Activated T-cell treated with anti-CD3 and anti-CD28 coated beads, Interleukin-2, amount 50 U/mL, for 72 hours (primary cell): ENCODE measurements around the gene SLC6A9. TPM values are rescaled to one million over a fixed set of nuclear protein-coding genes. Genes with fewer than 3 reads are reported as not detected.

Experiments used
- ATAC-seq, 2 donors: fragments of 150-1000 bp; cut with Tn5 transposase; replicated peaks in 1 of 2; 2 replicates each; pipeline ENCODE4 v1.10.0; 2021; ENCODE audit warnings: moderate library complexity in 2 of 2, mild to moderate bottlenecking in 1 of 2
- DNase-seq, 2 donors: peaks; one replicate each; pipeline ENCODE4 v3.0.0; 2021 to 2022; ENCODE audit warnings: mixed read lengths in 1 of 2
- H3K27ac Mint-ChIP-seq: one replicate; pipeline ENCODE4 v1.8.0; 2022; ENCODE audit warnings: mild to moderate bottlenecking, moderate library complexity, mixed read lengths
- H3K27me3 Mint-ChIP-seq: one replicate; pipeline ENCODE4 v1.8.0; 2022; ENCODE audit warnings: low read depth, mixed read lengths
- H3K36me3 Mint-ChIP-seq, 2 donors: one replicate each; pipeline ENCODE4 v1.8.0; 2022; ENCODE audit warnings: mixed read lengths in 2 of 2, mild to moderate bottlenecking in 1 of 2; ENCODE audit not compliant: insufficient read depth in 2 of 2
- H3K4me1 Mint-ChIP-seq: one replicate; pipeline ENCODE4 v1.8.0; 2022; ENCODE audit warnings: low read depth, mixed read lengths
- H3K4me3 Mint-ChIP-seq, 2 donors: one replicate each; pipeline ENCODE4 v1.8.0; 2022; ENCODE audit warnings: mild to moderate bottlenecking in 2 of 2, mixed read lengths in 2 of 2, moderate library complexity in 2 of 2
- H3K9me3 Mint-ChIP-seq, 2 donors: one replicate each; pipeline ENCODE4 v1.8.0; 2022; ENCODE audit warnings: mixed read lengths in 2 of 2
- total RNA-seq, 2 donors: library from RNA; stranded (reverse); gene quantifications; one replicate each; pipeline ENCODE4 v1.2.3, GENCODE V29; 2022

SLC6A9 gene
- total RNA-seq, 2 donors from 2014 or later, result 24.5 to 28.3 TPM

GRCh38 chr1:44019466-44019948 is 11.8 kb downstream of the SLC6A9 start:
- Mint-ChIP-seq H3K36me3 (peaks cover 3 to 12% of the 10 kb centered on the region in 2 donors), H3K4me1 (peaks cover 4% of the 10 kb centered on the region), H3K27ac (no peak overlapping the region), H3K27me3 (no peaks in the 10 kb centered on the region), H3K9me3 (no peaks in the 10 kb centered on the region), H3K4me3 (no peak overlapping the region)
- DNase-seq (no peak), ATAC-seq (no peak)

GRCh38 chr1:44016890-44017400 is 14.3 kb downstream of the SLC6A9 start:
- H3K4me1 Mint-ChIP-seq, result peaks cover 15% of the 10 kb centered on the region
- DNase-seq, result no peak
- H3K4me3 Mint-ChIP-seq, result no peak overlapping the region
- ATAC-seq, result no peak
- H3K27ac Mint-ChIP-seq, result no peak overlapping the region
- no peaks in the 10 kb centered on the region for H3K9me3 Mint-ChIP-seq
- no peaks in the 10 kb centered on the region for H3K27me3 Mint-ChIP-seq
- peaks cover 3 to 4% of the 10 kb centered on the region in 2 donors for H3K36me3 Mint-ChIP-seq

- H3K4me1 Mint-ChIP-seq, result peaks cover 15% of the 10 kb centered on the region
These were observed 15.0 kb downstream of the SLC6A9 start for GRCh38 chr1:44016041-44016889.

GRCh38 chr1:44015206-44015605 is 16.1 kb downstream of the SLC6A9 start:
- Mint-ChIP-seq H3K9me3 (no peaks in the 10 kb centered on the region), H3K27ac (no peak overlapping the region), H3K4me3 (no peak overlapping the region), H3K36me3 (peaks cover 0 to 1% of the 10 kb centered on the region in 2 donors), H3K4me1 (peaks cover 15% of the 10 kb centered on the region), H3K27me3 (no peaks in the 10 kb centered on the region)
- DNase-seq, result no peak
- no peak for ATAC-seq

More at GRCh38 chr1:44016041-44016889, 15.0 kb downstream of the SLC6A9 start:
- Mint-ChIP-seq H3K27me3 (no peaks in the 10 kb centered on the region), H3K4me3 (no peak overlapping the region), H3K36me3 (peaks cover 1 to 2% of the 10 kb centered on the region in 2 donors), H3K9me3 (no peaks in the 10 kb centered on the region), H3K27ac (no peak overlapping the region)
- no peak for ATAC-seq
- no peak for DNase-seq

GRCh38 chr1:44014365-44015104 is 16.7 kb downstream of the SLC6A9 start:
- Mint-ChIP-seq H3K4me3 (no peak overlapping the region), H3K27me3 (no peaks in the 10 kb centered on the region), H3K9me3 (no peaks in the 10 kb centered on the region), H3K4me1 (peaks cover 15% of the 10 kb centered on the region), H3K36me3 (peaks cover 1 to 2% of the 10 kb centered on the region in 2 donors), H3K27ac (no peak overlapping the region)
- no peak for DNase-seq
- no peak for ATAC-seq

GRCh38 chr1:44013949-44014348 is 17.3 kb downstream of the SLC6A9 start:
- DNase-seq (no peak), ATAC-seq (no peak)
- Mint-ChIP-seq H3K4me3 (no peak overlapping the region), H3K4me1 (peaks cover 15% of the 10 kb centered on the region), H3K36me3 (peaks cover 1 to 2% of the 10 kb centered on the region in 2 donors), H3K27ac (no peak overlapping the region), H3K27me3 (no peaks in the 10 kb centered on the region), H3K9me3 (no peaks in the 10 kb centered on the region)

GRCh38 chr1:44012941-44013609 is 18.2 kb downstream of the SLC6A9 start:
- DNase-seq (no peak), ATAC-seq (no peak)
- no peaks in the 10 kb centered on the region for H3K9me3 Mint-ChIP-seq
- no peak overlapping the region for H3K27ac Mint-ChIP-seq
- H3K4me3 Mint-ChIP-seq, result no peak overlapping the region
- peaks cover 15% of the 10 kb centered on the region for H3K4me1 Mint-ChIP-seq
- H3K27me3 Mint-ChIP-seq, result no peaks in the 10 kb centered on the region
- H3K36me3 Mint-ChIP-seq, result peaks cover 1 to 2% of the 10 kb centered on the region in 2 donors

- Mint-ChIP-seq H3K27me3 (no peaks in the 10 kb centered on the region), H3K9me3 (no peaks in the 10 kb centered on the region), H3K27ac (no peak overlapping the region), H3K36me3 (peaks cover 0 to 2% of the 10 kb centered on the region in 2 donors), H3K4me1 (peaks cover 15% of the 10 kb centered on the region), H3K4me3 (no peak overlapping the region)
- ATAC-seq (no peak), DNase-seq (no peak)
These were observed 18.9 kb downstream of the SLC6A9 start for GRCh38 chr1:44012404-44012803.

- no peak for ATAC-seq
- H3K4me1 Mint-ChIP-seq, result peaks cover 15% of the 10 kb centered on the region
- no peak for DNase-seq
- no peak overlapping the region for H3K4me3 Mint-ChIP-seq
- H3K27me3 Mint-ChIP-seq, result no peaks in the 10 kb centered on the region
- no peak overlapping the region for H3K27ac Mint-ChIP-seq
- H3K36me3 Mint-ChIP-seq, result peaks cover 0 to 2% of the 10 kb centered on the region in 2 donors
- H3K9me3 Mint-ChIP-seq, result no peaks in the 10 kb centered on the region
These were observed 20.3 kb downstream of the SLC6A9 start for GRCh38 chr1:44010935-44011471.

- Mint-ChIP-seq H3K27me3 (no peaks in the 10 kb centered on the region), H3K36me3 (peaks cover 0 to 2% of the 10 kb centered on the region in 2 donors), H3K4me3 (no peak overlapping the region), H3K4me1 (no peaks in the 10 kb centered on the region), H3K9me3 (no peaks in the 10 kb centered on the region), H3K27ac (no peak overlapping the region)
- ATAC-seq, result no peak
- no peak for DNase-seq
These were observed 23.0 kb downstream of the SLC6A9 start for GRCh38 chr1:44008259-44008658.

GRCh38 chr1:44002606-44003157 is 28.6 kb downstream of the SLC6A9 start:
- H3K4me3 Mint-ChIP-seq, result no peak overlapping the region
- DNase-seq (no peak), ATAC-seq (no peak)
- H3K9me3 Mint-ChIP-seq, result no peaks in the 10 kb centered on the region
- no peaks in the 10 kb centered on the region for H3K27me3 Mint-ChIP-seq
- no peak overlapping the region for H3K27ac Mint-ChIP-seq
- no peaks in the 10 kb centered on the region for H3K4me1 Mint-ChIP-seq
- peaks cover 4 to 5% of the 10 kb centered on the region in 2 donors for H3K36me3 Mint-ChIP-seq

GRCh38 chr1:44002165-44002564 is 29.1 kb downstream of the SLC6A9 start:
- ATAC-seq (no peak), DNase-seq (no peak)
- Mint-ChIP-seq H3K27me3 (no peaks in the 10 kb centered on the region), H3K4me3 (no peak overlapping the region), H3K27ac (no peak overlapping the region), H3K9me3 (no peaks in the 10 kb centered on the region), H3K4me1 (no peaks in the 10 kb centered on the region), H3K36me3 (peaks cover 4 to 5% of the 10 kb centered on the region in 2 donors)
